Measurements from ENCODE around the gene TRIP13. TPM values are rescaled to one million over a fixed set of nuclear protein-coding genes. Genes with fewer than 3 reads are reported as not detected.

Gene TRIP13
- total and polyA plus RNA-seq, 9 of the 15 experiments (the other 6 are each of a cell fraction or from before 2014, with no cell fraction given): 24.1 to 116 (median 53.2) TPM

- TF ChIP-seq, protein P1, sequence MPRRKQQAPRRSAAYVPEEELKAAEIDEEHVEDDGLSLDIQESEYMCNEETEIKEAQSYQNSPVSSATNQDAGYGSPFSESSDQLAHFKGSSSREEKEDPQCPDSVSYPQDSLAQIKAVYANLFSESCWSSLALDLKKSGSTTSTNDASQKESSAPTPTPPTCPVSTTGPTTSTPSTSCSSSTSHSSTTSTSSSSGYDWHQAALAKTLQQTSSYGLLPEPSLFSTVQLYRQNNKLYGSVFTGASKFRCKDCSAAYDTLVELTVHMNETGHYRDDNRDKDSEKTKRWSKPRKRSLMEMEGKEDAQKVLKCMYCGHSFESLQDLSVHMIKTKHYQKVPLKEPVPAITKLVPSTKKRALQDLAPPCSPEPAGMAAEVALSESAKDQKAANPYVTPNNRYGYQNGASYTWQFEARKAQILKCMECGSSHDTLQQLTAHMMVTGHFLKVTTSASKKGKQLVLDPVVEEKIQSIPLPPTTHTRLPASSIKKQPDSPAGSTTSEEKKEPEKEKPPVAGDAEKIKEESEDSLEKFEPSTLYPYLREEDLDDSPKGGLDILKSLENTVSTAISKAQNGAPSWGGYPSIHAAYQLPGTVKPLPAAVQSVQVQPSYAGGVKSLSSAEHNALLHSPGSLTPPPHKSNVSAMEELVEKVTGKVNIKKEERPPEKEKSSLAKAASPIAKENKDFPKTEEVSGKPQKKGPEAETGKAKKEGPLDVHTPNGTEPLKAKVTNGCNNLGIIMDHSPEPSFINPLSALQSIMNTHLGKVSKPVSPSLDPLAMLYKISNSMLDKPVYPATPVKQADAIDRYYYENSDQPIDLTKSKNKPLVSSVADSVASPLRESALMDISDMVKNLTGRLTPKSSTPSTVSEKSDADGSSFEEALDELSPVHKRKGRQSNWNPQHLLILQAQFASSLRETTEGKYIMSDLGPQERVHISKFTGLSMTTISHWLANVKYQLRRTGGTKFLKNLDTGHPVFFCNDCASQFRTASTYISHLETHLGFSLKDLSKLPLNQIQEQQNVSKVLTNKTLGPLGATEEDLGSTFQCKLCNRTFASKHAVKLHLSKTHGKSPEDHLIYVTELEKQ (CRISPR knock-in tag; IDR thresholded peaks at IDR 0.05): no peak
- TF ChIP-seq, protein P2, sequence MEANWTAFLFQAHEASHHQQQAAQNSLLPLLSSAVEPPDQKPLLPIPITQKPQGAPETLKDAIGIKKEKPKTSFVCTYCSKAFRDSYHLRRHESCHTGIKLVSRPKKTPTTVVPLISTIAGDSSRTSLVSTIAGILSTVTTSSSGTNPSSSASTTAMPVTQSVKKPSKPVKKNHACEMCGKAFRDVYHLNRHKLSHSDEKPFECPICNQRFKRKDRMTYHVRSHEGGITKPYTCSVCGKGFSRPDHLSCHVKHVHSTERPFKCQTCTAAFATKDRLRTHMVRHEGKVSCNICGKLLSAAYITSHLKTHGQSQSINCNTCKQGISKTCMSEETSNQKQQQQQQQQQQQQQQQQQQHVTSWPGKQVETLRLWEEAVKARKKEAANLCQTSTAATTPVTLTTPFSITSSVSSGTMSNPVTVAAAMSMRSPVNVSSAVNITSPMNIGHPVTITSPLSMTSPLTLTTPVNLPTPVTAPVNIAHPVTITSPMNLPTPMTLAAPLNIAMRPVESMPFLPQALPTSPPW (CRISPR knock-in tag; IDR thresholded peaks at IDR 0.05): peak; percentile 32; the same call in 1 of the 2 replicates
- TF ChIP-seq ZBTB9 (CRISPR knock-in tag; IDR thresholded peaks at IDR 0.05) (no peak), JUND (IDR thresholded peaks at IDR 0.05; ENCODE audit: borderline replicate concordance, low read depth, low read length) (0 out of 2 replicates have a peak, but pooled peaks have one; percentile 21), JUND (tag; IDR thresholded peaks at IDR 0.05; ENCODE audit: borderline replicate concordance, low read depth, low read length) (no peak), GATAD2A (IDR thresholded peaks at IDR 0.05) (no peak), POLR2B (IDR thresholded peaks at IDR 0.05; ENCODE audit: low read depth, partially characterized antibody) (peak; percentile 63), C11orf30 (IDR thresholded peaks at IDR 0.05; ENCODE audit: low read depth) (no peak), PTBP1 (IDR thresholded peaks at IDR 0.05; ENCODE audit: low read depth, low read length) (no peak), SMAD3 (CRISPR knock-in tag; conservative IDR thresholded peaks at IDR 0.05) (no peak), FOXJ2 (tag; IDR thresholded peaks at IDR 0.05) (no peak), KAT2B (IDR thresholded peaks at IDR 0.05; ENCODE audit: low read depth, low read length) (no peak), DEAF1 (CRISPR knock-in tag; IDR thresholded peaks at IDR 0.05) (no peak), POLR3A (IDR thresholded peaks at IDR 0.05; ENCODE audit: borderline replicate concordance, extremely low read depth, insufficient read depth, insufficient read length) (no peak), NFRKB (IDR thresholded peaks at IDR 0.05; ENCODE audit: low read depth) (no peak), ZNF316 (IDR thresholded peaks at IDR 0.05) (0 out of 2 replicates have a peak, but pooled peaks have one; percentile 5), MEF2D (tag; conservative IDR thresholded peaks at IDR 0.05; ENCODE audit: low read depth) (no peak), GABPB1 (CRISPR knock-in tag; IDR thresholded peaks at IDR 0.05) (no peak), PHTF2 (CRISPR knock-in tag; IDR thresholded peaks at IDR 0.05) (no peak)
- TF ChIP-seq, protein P3, sequence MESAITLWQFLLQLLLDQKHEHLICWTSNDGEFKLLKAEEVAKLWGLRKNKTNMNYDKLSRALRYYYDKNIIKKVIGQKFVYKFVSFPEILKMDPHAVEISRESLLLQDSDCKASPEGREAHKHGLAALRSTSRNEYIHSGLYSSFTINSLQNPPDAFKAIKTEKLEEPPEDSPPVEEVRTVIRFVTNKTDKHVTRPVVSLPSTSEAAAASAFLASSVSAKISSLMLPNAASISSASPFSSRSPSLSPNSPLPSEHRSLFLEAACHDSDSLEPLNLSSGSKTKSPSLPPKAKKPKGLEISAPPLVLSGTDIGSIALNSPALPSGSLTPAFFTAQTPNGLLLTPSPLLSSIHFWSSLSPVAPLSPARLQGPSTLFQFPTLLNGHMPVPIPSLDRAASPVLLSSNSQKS (CRISPR knock-in tag; IDR thresholded peaks at IDR 0.05): no peak
These were observed 1.4 kb upstream of the TRIP13 start (continued) for GRCh38 chr5:891117-891836.

Data from K562 (cell line).